Upper lobe of left lung (tissue), 4 donors: ENCODE measurements around the gene NUDT8.

Source experiments
- CTCF ChIP-seq, 6 experiments: fragments of 450-650 bp in 4 of 6; fragments of 200-600 bp in 2 of 6; sonication (generic) in 2 of 6; IDR thresholded peaks; one replicate each; pipeline ENCODE4 v1.5.1; 2016 to 2019; ENCODE audit warnings: antibody characterized with exemption in 6 of 6
- POLR2A ChIP-seq, 4 donors: fragments of 450-650 bp; IDR thresholded peaks; one replicate each; pipeline ENCODE4 v1.5.1; 2016 to 2017; ENCODE audit warnings: antibody characterized with exemption in 4 of 4, mild to moderate bottlenecking in 2 of 4
- POLR2AphosphoS5 ChIP-seq, 2 donors: sonication (generic); formaldehyde crosslinking; IDR thresholded peaks; one replicate each; pipeline ENCODE4 v1.5.1; 2017; ENCODE audit warnings: antibody characterized with exemption in 2 of 2

GRCh38 chr11:67613960-67614715, 15.6 kb downstream of the NUDT8 start:
- peak; percentile 48 to 74 (median 67) for TF ChIP-seq CTCF (IDR thresholded peaks at IDR 0.05)
- peak in 1 of 2 donors; percentile 58 for TF ChIP-seq POLR2AphosphoS5 (IDR thresholded peaks at IDR 0.05)
- peak in 2 of 4 donors; percentile 18 to 60 for TF ChIP-seq POLR2A (IDR thresholded peaks at IDR 0.05)
